ENCODE measurements around the gene WDSUB1. TPM values are rescaled to one million over a fixed set of nuclear protein-coding genes. Genes with fewer than 3 reads are reported as not detected.

The WDSUB1 gene
- polyA plus RNA-seq, 1 of the 3 experiments (the other 2 are of a cell fraction), result 5.3 TPM

GRCh38 chr2:159270744-159271379 lies 15.6 kb downstream of the WDSUB1 start:
- no peak overlapping the region for H3K4me3 ChIP-seq (ENCODE audit: low read depth in 2 of 2, low read length in 1 of 2)
- no peaks in the 10 kb centered on the region for H3F3A ChIP-seq (replicated peaks; ENCODE audit: insufficient read depth)
- ChIA-PET POLR2A (no interaction called here), CTCF (no interaction called here)
- no peaks in the 10 kb centered on the region for H3K9me3 ChIP-seq
- H3K27me3 ChIP-seq (ENCODE audit: insufficient read depth), result no peaks in the 10 kb centered on the region
- WGBS (ENCODE audit: low lambda C conversion rate), result 95% methylated on average over 4 of the region's 4 CpGs
- DNase-seq, result no peak
- no peaks in the 10 kb centered on the region for H4K20me1 ChIP-seq (ENCODE audit: insufficient read depth)
- no peaks in the 10 kb centered on the region for H3K4me1 ChIP-seq (ENCODE audit: control insufficient read depth in 1 of 2, insufficient read depth in 2 of 2, low read depth in 1 of 2, low read length in 1 of 2)
- no peak overlapping the region for H3K27ac ChIP-seq (ENCODE audit: low read depth in 2 of 2, low read length in 1 of 2)
- TF ChIP-seq YY1 (IDR thresholded peaks at IDR 0.05; ENCODE audit: low read depth), result no peak
- no peak for TF ChIP-seq RXRA (IDR thresholded peaks at IDR 0.05; ENCODE audit: borderline replicate concordance, low read depth)
- H3K4me2 ChIP-seq, result no peak overlapping the region
- no peaks in the 10 kb centered on the region; the same call in 1 of the 2 replicates for H3K79me2 ChIP-seq (ENCODE audit: insufficient read depth)
- H3K36me3 ChIP-seq (replicated peaks in 1 of 2; ENCODE audit: control insufficient read depth in 1 of 2, insufficient read depth in 2 of 2, low read length in 1 of 2), result peaks cover 17 to 23% of the 10 kb centered on the region in 2 experiments
- H3K9me2 ChIP-seq, result no peaks in the 10 kb centered on the region
- no peak overlapping the region for H3K9ac ChIP-seq
- no peak overlapping the region for H2AFZ ChIP-seq (ENCODE audit: low read depth)

GRCh38 chr2:159267921-159268320 lies 18.6 kb downstream of the WDSUB1 start:
- ChIA-PET POLR2A (no interaction called here), CTCF (no interaction called here)
- no peak overlapping the region for H3K4me3 ChIP-seq (ENCODE audit: low read depth in 2 of 2, low read length in 1 of 2)
- H3K27ac ChIP-seq (ENCODE audit: low read depth in 2 of 2, low read length in 1 of 2), result no peak overlapping the region
- no peaks in the 10 kb centered on the region; the same call in 1 of the 2 replicates for H3K79me2 ChIP-seq (ENCODE audit: insufficient read depth)
- no peaks in the 10 kb centered on the region for H3F3A ChIP-seq (replicated peaks; ENCODE audit: insufficient read depth)
- no peak overlapping the region for H2AFZ ChIP-seq (ENCODE audit: low read depth)
- H3K27me3 ChIP-seq (ENCODE audit: insufficient read depth), result no peaks in the 10 kb centered on the region
- H3K4me1 ChIP-seq (ENCODE audit: control insufficient read depth in 1 of 2, insufficient read depth in 2 of 2, low read depth in 1 of 2, low read length in 1 of 2), result no peaks in the 10 kb centered on the region
- no peaks in the 10 kb centered on the region for H3K9me2 ChIP-seq
- H3K4me2 ChIP-seq, result no peak overlapping the region
- DNase-seq, result no peak
- no peaks in the 10 kb centered on the region for H3K9me3 ChIP-seq
- no peak overlapping the region for H3K9ac ChIP-seq
- TF ChIP-seq NFIC (IDR thresholded peaks at IDR 0.05; ENCODE audit: borderline replicate concordance) (no peak), USF1 (IDR thresholded peaks at IDR 0.05; ENCODE audit: borderline replicate concordance, low read depth) (no peak), GABPA (IDR thresholded peaks at IDR 0.05; ENCODE audit: low read depth) (no peak), SIN3A (IDR thresholded peaks at IDR 0.05; ENCODE audit: borderline replicate concordance, low read depth, low read length) (no peak), ELF1 (IDR thresholded peaks at IDR 0.05) (no peak)
- 84% methylated on average over 1 of the region's 1 CpG for WGBS (ENCODE audit: low lambda C conversion rate)
- peaks cover 6 to 17% of the 10 kb centered on the region in 2 experiments for H3K36me3 ChIP-seq (replicated peaks in 1 of 2; ENCODE audit: control insufficient read depth in 1 of 2, insufficient read depth in 2 of 2, low read length in 1 of 2)
- H4K20me1 ChIP-seq (ENCODE audit: insufficient read depth), result no peaks in the 10 kb centered on the region

GRCh38 chr2:159266554-159266953 lies 19.9 kb downstream of the WDSUB1 start:
- Histone ChIP-seq H3K9me2 (no peaks in the 10 kb centered on the region), H3F3A (replicated peaks; ENCODE audit: insufficient read depth) (no peaks in the 10 kb centered on the region), H3K4me1 (ENCODE audit: control insufficient read depth in 1 of 2, insufficient read depth in 2 of 2, low read depth in 1 of 2, low read length in 1 of 2) (no peaks in the 10 kb centered on the region), H3K9me3 (no peaks in the 10 kb centered on the region), H3K36me3 (replicated peaks in 1 of 2; ENCODE audit: control insufficient read depth in 1 of 2, insufficient read depth in 2 of 2, low read length in 1 of 2) (peaks cover 6 to 17% of the 10 kb centered on the region in 2 experiments), H2AFZ (ENCODE audit: low read depth) (no peak overlapping the region), H3K27me3 (ENCODE audit: insufficient read depth) (no peaks in the 10 kb centered on the region), H3K79me2 (ENCODE audit: insufficient read depth) (no peaks in the 10 kb centered on the region; the same call in 1 of the 2 replicates), H3K27ac (ENCODE audit: low read depth in 2 of 2, low read length in 1 of 2) (no peak overlapping the region), H3K4me3 (ENCODE audit: low read depth in 2 of 2, low read length in 1 of 2) (no peak overlapping the region), H3K9ac (no peak overlapping the region), H4K20me1 (ENCODE audit: insufficient read depth) (no peaks in the 10 kb centered on the region), H3K4me2 (no peak overlapping the region)
- DNase-seq, result no peak
- ChIA-PET CTCF (no interaction called here), POLR2A (no interaction called here)
- 91% methylated on average over 3 of the region's 3 CpGs for WGBS (ENCODE audit: low lambda C conversion rate)
- no peak for TF ChIP-seq JUND (IDR thresholded peaks at IDR 0.05)
- no peak for TF ChIP-seq RAD21 (IDR thresholded peaks at IDR 0.05; ENCODE audit: low read length)
- TF ChIP-seq FOXJ3 (CRISPR knock-in tag; IDR thresholded peaks at IDR 0.05), result no peak
- TF ChIP-seq SIN3A (IDR thresholded peaks at IDR 0.05; ENCODE audit: borderline replicate concordance, low read depth, low read length), result no peak
- TF ChIP-seq TAF1 (IDR thresholded peaks at IDR 0.05; ENCODE audit: borderline replicate concordance, low read depth, low read length), result no peak
- TF ChIP-seq POLR2AphosphoS5 (IDR thresholded peaks at IDR 0.05; ENCODE audit: low read depth, low read length), result no peak
- no peak for TF ChIP-seq EZH2phosphoT487 (IDR thresholded peaks at IDR 0.05; ENCODE audit: borderline replicate concordance, low read depth)
- no peak for TF ChIP-seq IRF3 (IDR thresholded peaks at IDR 0.05; ENCODE audit: low read depth, low read length)
- no peak for TF ChIP-seq RCOR1 (IDR thresholded peaks at IDR 0.05; ENCODE audit: low read length)
- TF ChIP-seq SMC3 (IDR thresholded peaks at IDR 0.05; ENCODE audit: low read depth, low read length), result no peak
- TF ChIP-seq CTCF (IDR thresholded peaks at IDR 0.05), result no peak
- no peak for TF ChIP-seq NRF1 (IDR thresholded peaks at IDR 0.05; ENCODE audit: low read depth, low read length)
